Right ventricle myocardium superior (tissue), 1 donor: Measurements from ENCODE around the gene NEDD4. TPM values are rescaled to one million over a fixed set of nuclear protein-coding genes. Genes with fewer than 3 reads are reported as not detected.
"Not testable (repeated sequence)": the region's sequence is repeated elsewhere in the genome, so short reads cannot be mapped to it uniquely, and the experiment has no call there.

ENCODE experiments used
- ATAC-seq: fragments of 200-7000 bp; cut with Tn5 transposase; one replicate; pipeline ENCODE4 v1.9.1; 2020; ENCODE audit warnings: mild to moderate bottlenecking; ENCODE audit not compliant: poor library complexity
- DNase-seq: peaks from one replicate; pipeline ENCODE4 v3.0.0-alpha.2; 2020
- intact Hi-C: fragments of 100-400 bp; cut with DNase I; formaldehyde crosslinking; loops from one replicate; pipeline ENCODE4 v1.11.2; 2022
- total RNA-seq: library from RNA; stranded (reverse); fragmentation: NEBNext Ultra II Directional; extraction: Animal tissue kit (Norgen Biotek cat#: 25700); gene quantifications from one replicate; pipeline ENCODE4 v1.2.1, GENCODE V29; 2021
- donor health status: DM: no; HTN: yes; CAD: no; lungs with severe emphysema.

NEDD4 gene
- total RNA-seq, 1 donor from 2014 or later: 8.1 TPM

DNA sequence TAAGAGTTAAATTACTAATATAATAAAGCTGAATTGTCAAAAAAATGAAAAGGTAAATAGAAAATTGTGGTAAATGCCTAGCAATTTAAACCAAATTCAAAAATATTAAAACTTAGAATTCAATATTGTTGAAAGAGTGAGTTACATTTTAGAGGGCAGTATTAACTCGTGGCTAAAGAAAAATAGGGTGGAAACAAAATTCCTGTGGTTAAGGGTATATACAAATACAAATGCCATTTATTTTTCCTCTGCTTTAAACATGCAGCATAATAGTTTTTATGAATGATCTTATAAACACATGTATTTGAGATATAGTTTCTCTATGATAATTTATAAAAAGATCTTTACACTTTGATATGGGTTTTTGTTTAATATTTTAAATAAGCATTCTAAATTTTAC lies 79.0 kb downstream of the NEDD4 start:
- intact Hi-C loops: no loop called here

DNA sequence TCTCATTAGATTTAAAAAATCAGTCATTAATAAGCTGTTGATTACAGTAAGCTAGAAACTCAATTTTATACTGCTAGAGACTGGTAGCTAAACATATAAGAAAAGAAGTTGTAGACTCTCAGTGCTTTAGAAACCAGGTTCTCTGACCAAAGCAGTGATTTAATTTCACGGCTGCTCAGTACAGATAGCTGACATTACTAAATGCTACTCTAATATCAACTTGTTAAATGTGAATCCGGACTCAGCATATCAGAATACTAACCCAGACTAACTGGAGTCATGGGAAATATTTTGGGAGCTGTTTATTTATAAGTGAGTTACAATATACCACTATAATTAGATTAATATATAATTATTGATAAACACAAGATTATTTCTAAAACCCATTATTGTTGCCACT lies 80.4 kb downstream of the NEDD4 start:
- intact Hi-C loops: no loop called here
- ATAC-seq (no peak), DNase-seq (no peak)

More for the DNA sequence above, 79.0 kb downstream of the NEDD4 start:
- ATAC-seq (no peak), DNase-seq (no peak)

DNA sequence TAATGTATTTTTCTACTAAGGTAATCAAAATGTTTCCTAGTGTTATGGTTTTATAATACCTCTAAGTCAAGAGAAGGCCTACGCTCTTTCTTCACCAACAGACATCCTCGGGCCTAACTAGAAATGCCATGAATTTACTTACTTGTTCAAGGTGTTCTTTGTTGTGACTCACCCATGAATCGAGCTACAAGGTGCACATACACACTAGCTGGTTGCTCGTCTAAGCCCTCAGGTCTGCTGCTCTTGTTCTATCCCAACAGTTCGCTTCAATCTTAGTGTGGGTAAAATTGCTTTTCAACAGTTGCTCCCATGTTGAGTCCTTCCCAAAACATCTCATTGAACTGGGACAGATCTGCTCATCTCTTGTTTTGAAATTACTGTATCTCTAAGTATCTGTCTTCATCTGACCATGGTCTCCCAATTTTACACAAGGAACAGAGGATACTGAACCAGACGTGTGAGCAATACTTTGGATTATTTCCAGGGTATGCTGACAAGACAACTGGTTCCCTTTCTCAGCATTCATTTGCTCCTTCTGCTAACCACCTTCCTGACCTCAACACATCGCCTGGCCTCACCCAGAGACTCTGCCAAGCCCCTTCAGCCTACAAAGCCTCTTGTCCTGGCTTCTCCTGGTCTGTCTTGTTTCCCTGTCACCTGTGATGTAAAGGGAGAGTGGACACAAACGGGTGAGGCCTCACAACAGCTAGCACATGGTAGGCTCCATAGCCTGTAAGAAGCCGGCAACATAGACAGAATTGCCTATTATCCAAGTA lies 84.2 kb downstream of the NEDD4 start:
- no peak for ATAC-seq
- intact Hi-C loops: no loop called here
- no peak for DNase-seq

- no peak for DNase-seq
- intact Hi-C loops: no loop called here
- ATAC-seq: no peak
Observed at GRCh38 chr15:55907797-55908196, 85.6 kb downstream of the NEDD4 start.

- intact Hi-C loops: no loop called here
- DNase-seq: no peak
- ATAC-seq: no peak
Observed at GRCh38 chr15:55902981-55903380, 90.4 kb downstream of the NEDD4 start.

- no peak for DNase-seq
- no peak for ATAC-seq
- intact Hi-C loops: no loop called here
Observed at GRCh38 chr15:55900019-55900418, 93.4 kb downstream of the NEDD4 start.

DNA sequence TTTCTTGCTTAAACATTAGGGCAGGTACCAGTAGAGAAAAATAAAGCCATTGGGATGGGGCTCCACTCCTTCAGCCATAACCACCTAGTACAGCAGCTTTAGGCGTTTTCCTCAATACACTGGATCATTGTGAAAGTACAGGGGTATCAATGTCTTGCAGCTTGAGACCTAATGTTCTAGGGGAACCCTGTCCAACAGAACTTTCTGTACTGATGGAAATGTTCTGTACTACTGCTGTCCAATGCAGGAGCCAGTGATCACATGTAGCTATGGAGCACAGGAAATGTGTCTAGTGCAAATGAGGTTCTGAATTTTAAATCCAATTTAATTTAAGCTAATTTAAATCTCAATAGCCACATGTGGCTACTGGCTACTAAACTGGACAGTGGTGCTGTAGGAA lies 93.9 kb downstream of the NEDD4 start:
- DNase-seq (no peak), ATAC-seq (no peak)
- intact Hi-C loops: no loop called here

DNA sequence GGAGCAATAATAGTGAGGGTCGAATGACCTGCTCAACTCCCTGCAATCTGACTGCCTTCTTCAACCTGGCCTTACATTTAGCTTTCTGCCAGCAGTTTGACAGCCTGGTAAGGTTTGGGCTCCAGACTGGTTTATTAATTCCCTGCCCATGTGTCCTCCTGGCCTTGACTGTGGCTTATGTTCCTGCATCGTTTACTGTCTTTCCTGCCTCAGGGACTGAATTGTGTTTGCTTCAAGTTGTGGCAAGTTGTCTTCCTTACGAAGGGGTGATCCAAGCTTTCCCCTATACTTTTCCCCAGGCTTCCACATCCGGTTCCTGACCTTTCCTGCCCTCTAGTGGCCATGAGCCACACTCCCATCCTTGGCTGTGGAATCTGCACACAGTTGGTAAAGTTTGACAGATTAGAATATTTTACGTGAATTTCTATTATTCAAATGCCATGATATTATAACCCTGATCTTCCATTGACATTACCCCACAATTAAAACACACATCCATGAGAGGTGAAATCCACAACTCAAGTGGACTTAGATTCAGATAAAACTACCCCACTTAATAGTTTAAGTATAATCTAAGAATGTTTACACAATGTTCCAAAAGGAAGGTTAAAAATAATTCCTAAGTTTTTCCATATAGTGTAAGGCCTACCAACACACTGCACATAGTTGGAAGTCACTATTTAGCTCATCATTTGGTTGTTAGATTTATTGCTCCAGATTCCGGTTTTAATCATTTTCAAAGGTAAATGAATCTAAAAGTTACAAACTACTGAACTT lies 95.7 kb downstream of the NEDD4 start:
- DNase-seq (peak; percentile 50), ATAC-seq (peak; percentile 91)
- intact Hi-C loops: no loop called here

GRCh38 chr15:55894399-55894965 lies 98.9 kb downstream of the NEDD4 start:
- no peak for ATAC-seq
- intact Hi-C loops: no loop called here
- DNase-seq: no peak

DNA sequence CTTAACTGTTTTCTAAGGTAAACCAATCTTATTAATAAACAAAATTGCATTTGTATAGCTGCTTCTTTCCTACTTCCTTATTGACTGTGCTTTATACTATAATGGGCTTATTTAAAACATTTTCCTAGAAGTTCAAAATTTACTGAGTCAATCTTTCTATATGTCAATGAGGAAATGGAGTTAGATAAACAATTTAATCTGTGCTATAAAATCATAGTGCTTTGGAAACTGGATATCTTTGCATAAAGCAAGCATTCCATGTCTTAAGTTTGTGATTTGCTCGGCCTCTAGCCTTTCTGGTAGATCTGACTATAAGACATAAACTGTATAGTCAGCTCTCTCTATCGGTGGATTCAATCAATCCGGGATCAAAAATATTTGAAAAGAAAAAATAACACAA lies 99.6 kb downstream of the NEDD4 start:
- DNase-seq: no peak
- no peak for ATAC-seq
- intact Hi-C loops: no loop called here

GRCh38 chr15:55891196-55891595 lies 102.2 kb downstream of the NEDD4 start:
- no peak for DNase-seq
- ATAC-seq: no peak
- intact Hi-C loops: no loop called here

- DNase-seq (no peak), ATAC-seq (no peak)
Observed at GRCh38 chr15:55884223-55884622, 109.2 kb downstream of the NEDD4 start.

DNA sequence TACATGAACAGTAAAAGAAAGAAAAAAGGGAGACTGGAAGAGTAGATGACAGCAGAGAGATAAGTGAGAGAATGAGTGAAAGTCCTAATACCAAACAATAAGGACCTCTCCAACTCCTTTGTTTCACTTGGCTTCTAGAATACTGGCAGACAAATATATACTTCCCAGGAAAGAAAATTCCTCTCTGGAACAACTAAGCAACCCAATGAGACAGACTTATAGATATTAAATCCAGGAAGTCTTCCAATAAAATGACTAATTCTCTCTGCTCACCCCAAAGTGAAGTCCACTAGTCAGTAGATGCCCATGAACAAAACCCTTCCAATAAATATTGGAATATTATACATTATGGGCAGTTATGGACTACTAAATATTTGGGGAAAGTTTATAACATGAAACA lies 114.2 kb downstream of the NEDD4 start:
- intact Hi-C loops: no loop called here
- no peak for ATAC-seq
- no peak for DNase-seq

More at GRCh38 chr15:55884223-55884622, 109.2 kb downstream of the NEDD4 start:
- intact Hi-C loops: no loop called here

GRCh38 chr15:55873024-55873720 lies 120.2 kb downstream of the NEDD4 start:
- no peak for ATAC-seq
- intact Hi-C loops: no loop called here

DNA sequence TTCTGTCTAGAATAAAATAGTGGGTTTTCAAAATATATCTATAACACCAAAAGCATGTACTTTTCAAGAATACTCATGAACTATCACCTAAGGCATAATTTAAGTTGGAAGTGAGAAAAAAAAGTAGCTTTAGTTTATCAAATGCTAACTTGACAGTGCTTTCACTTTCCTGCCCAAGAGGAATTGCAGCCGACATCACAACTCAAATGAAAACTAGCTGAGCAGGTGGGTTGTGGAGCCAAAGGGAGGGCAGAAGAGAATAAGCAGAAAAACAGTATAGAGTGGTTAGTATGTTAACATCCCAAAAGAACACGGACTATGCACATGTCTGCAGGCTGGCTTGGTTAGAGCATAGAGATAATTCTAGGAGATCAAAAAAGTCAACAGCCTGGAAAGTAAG lies 120.9 kb downstream of the NEDD4 start:
- DNase-seq (no peak), ATAC-seq (no peak)
- intact Hi-C loops: no loop called here

More at GRCh38 chr15:55873024-55873720, 120.2 kb downstream of the NEDD4 start:
- DNase-seq: no peak

DNA sequence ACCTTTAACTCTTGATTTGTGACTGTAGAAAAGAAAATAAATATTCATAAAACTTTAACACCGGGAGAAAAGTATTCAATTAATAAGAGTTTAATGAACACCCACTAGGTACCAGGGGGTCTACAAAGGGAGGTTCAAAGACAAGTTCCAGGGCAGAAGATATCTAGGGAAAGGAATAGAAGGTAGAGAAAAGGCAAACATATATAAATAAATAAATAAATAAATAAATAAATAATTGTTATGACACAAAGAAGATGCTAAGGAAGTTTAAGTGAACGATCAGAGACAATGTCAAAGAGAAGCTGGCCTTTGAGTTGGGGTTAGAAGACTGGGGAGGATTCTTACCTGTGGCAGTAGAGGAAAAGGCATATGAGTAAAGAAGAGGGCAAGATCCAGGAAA lies 123.8 kb downstream of the NEDD4 start:
- DNase-seq: no peak
- intact Hi-C loops: no loop called here
- no peak for ATAC-seq

- DNase-seq (no peak), ATAC-seq (no peak)
- intact Hi-C loops: no loop called here
Observed at GRCh38 chr15:55868707-55869106, 124.7 kb downstream of the NEDD4 start.

DNA sequence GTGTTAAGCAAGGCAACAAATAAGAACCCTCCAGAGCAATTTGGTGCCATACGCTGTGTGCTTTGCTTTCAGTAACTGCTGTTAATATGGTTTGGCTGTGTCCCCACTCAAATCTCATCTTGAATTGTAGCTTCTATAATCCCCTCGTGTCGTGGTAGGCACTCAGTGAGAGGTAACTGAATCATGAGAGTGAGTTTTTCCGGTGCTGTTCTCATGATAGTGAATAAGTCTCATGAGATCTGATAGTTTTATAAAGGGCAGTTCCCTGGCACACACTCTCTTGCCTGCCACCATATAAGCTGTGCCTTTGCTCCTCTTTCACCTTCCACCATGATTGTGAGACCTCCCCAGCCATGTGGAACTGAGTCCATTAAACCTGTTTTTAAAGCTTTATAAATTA lies 125.1 kb downstream of the NEDD4 start:
- ATAC-seq, intact Hi-C loops, DNase-seq: not testable (repeated sequence)

DNA sequence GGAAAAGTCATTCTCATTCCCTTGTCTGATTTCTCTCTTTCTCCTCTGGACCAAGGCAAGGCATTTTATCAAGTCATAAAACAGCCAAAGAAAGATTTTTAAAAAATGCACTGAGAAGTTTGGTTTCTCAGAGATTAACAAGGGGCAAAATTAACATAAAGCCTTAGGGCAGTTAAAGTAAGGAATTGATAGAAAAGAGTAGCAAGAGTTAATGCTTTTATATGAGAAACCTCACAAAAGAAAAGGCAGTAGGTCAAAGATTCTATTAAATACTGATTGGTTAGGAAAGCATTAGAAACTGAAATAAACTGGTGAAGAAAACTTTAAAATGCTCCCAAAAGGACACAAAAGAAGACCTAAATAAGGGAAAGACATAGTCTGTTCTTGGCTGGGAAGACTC lies 129.5 kb downstream of the NEDD4 start:
- no peak for ATAC-seq
- intact Hi-C loops: no loop called here
- DNase-seq: no peak
